Stimulated activated CD4-positive, alpha-beta T cell treated with anti-CD3 and anti-CD28 coated beads, Interleukin-4, amount 100 ng/mL, for 1 hour (primary cell): ENCODE results near the gene IGFLR1.
"Not testable (repeated sequence)": the region's sequence is repeated elsewhere in the genome, so short reads cannot be mapped to it uniquely, and the experiment has no call there.

Experiments used
- DNase-seq: peaks from one replicate; pipeline ENCODE4 v3.0.0-alpha.2; 2020

Gene IGFLR1

GRCh38 chr19:35777086-35777841, 35.0 kb upstream of the IGFLR1 start:
- no peak for DNase-seq

GRCh38 chr19:35776102-35776788, 34.0 kb upstream of the IGFLR1 start:
- no peak for DNase-seq

- DNase-seq: peak; percentile 99
Observed at GRCh38 chr19:35775298-35776101, 33.2 kb upstream of the IGFLR1 start, which contains the start of gene ARHGAP33. ARHGAP33 (plus strand) TSS chr19:35775564; CDS start chr19:35775659, 95 bp downstream.

- no peak for DNase-seq
Observed at GRCh38 chr19:35775046-35775297, 32.7 kb upstream of the IGFLR1 start.

GRCh38 chr19:35774274-35775045, 32.2 kb upstream of the IGFLR1 start:
- no peak for DNase-seq

GRCh38 chr19:35773020-35773806, 31.0 kb upstream of the IGFLR1 start:
- DNase-seq: no peak

GRCh38 chr19:35772362-35772761, 30.1 kb upstream of the IGFLR1 start:
- not testable (repeated sequence) for DNase-seq

GRCh38 chr19:35768082-35768421, 25.8 kb upstream of the IGFLR1 start:
- no peak for DNase-seq

- no peak for DNase-seq
Observed at GRCh38 chr19:35767288-35768081, 25.2 kb upstream of the IGFLR1 start.

GRCh38 chr19:35766571-35767104, 24.4 kb upstream of the IGFLR1 start:
- no peak for DNase-seq

GRCh38 chr19:35764432-35765315, 22.4 kb upstream of the IGFLR1 start:
- DNase-seq: no peak

GRCh38 chr19:35760711-35761349, 18.6 kb upstream of the IGFLR1 start:
- DNase-seq: no peak

- no peak for DNase-seq
Observed at GRCh38 chr19:35759697-35760096, 17.4 kb upstream of the IGFLR1 start.

- DNase-seq: peak; percentile 97
Observed at GRCh38 chr19:35757749-35758608, 15.7 kb upstream of the IGFLR1 start, which contains the start of gene PROSER3. PROSER3 (plus strand) TSS chr19:35758176; CDS start chr19:35758216, 40 bp downstream.

- DNase-seq: no peak
Observed at GRCh38 chr19:35757231-35757748, 15.0 kb upstream of the IGFLR1 start.

- no peak for DNase-seq
Observed at GRCh38 chr19:35756377-35757230, 14.4 kb upstream of the IGFLR1 start, which contains the start of gene HSPB6. HSPB6 (minus strand) TSS chr19:35757029; CDS start chr19:35757008, 21 bp downstream.
